Smooth muscle cell (in vitro differentiated cells): ENCODE data around the gene FTO. TPM values are rescaled to one million over a fixed set of nuclear protein-coding genes. Genes with fewer than 3 reads are reported as not detected.

Experiments
- DNase-seq: peaks from one replicate; lab custom pipeline; 2025; ENCODE audit not compliant: unreplicated experiment; lab: John Stamatoyannopoulos, UW
- H2AFZ ChIP-seq: fragments of 200-600 bp; sonication (generic); 2 replicates; pipeline ENCODE4 v1.6.0; 2016; ENCODE audit warnings: antibody characterized with exemption, low read depth, mild to moderate bottlenecking
- H3F3A ChIP-seq: fragments of 200-600 bp; sonication (generic); 2 replicates; pipeline ENCODE4 v1.6.0; 2017; ENCODE audit warnings: antibody characterized with exemption, low read depth
- H3K27ac ChIP-seq: fragments of 200-600 bp; sonication (generic); 2 replicates; pipeline ENCODE4 v1.5.1; 2016; ENCODE audit warnings: low read depth, mild to moderate bottlenecking
- H3K27me3 ChIP-seq: fragments of 200-600 bp; sonication (generic); 2 replicates; pipeline ENCODE4 v1.6.1; 2016; ENCODE audit warnings: low read depth, mild to moderate bottlenecking
- H3K36me3 ChIP-seq: fragments of 200-600 bp; sonication (generic); 2 replicates; pipeline ENCODE4 v1.5.1; 2016; ENCODE audit warnings: low read depth
- H3K4me1 ChIP-seq: fragments of 200-600 bp; sonication (generic); 2 replicates; pipeline ENCODE4 v1.5.1; 2016; ENCODE audit warnings: low read depth
- H3K4me2 ChIP-seq: fragments of 200-600 bp; sonication (generic); 2 replicates; pipeline ENCODE4 v1.6.0; 2016; ENCODE audit warnings: mild to moderate bottlenecking
- H3K4me3 ChIP-seq: fragments of 200-600 bp; sonication (generic); 2 replicates; pipeline ENCODE4 v1.5.1; 2016; ENCODE audit warnings: mild to moderate bottlenecking
- H3K79me2 ChIP-seq: fragments of 200-600 bp; sonication (generic); 2 replicates; pipeline ENCODE4 v1.6.0; 2016; ENCODE audit warnings: low read depth, mild to moderate bottlenecking
- H3K9ac ChIP-seq: fragments of 200-600 bp; sonication (generic); 2 replicates; pipeline ENCODE4 v1.6.0; 2016; ENCODE audit warnings: low read depth
- H3K9me3 ChIP-seq: fragments of 200-600 bp; sonication (generic); replicated peaks from 2 replicates; pipeline ENCODE4 v1.5.1; 2016; ENCODE audit warnings: low read depth
- H4K20me1 ChIP-seq: fragments of 200-600 bp; sonication (generic); 2 replicates; pipeline ENCODE4 v1.6.0; 2016; ENCODE audit warnings: low read depth
- CTCF ChIP-seq: fragments of 200-600 bp; sonication (generic); IDR thresholded peaks from 2 replicates; pipeline ENCODE4 v1.5.1; 2017; ENCODE audit warnings: borderline replicate concordance, mild to moderate bottlenecking, antibody characterized with exemption; ENCODE audit not compliant: insufficient read depth, poor library complexity, severe bottlenecking
- WGBS: methylation state at CpG from one replicate; pipeline ENCODE4 v1.1.7; 2016; ENCODE audit warnings: low lambda C conversion rate; 5-methylcytosine and 5-hydroxymethylcytosine counted together
- polyA plus RNA-seq: library from polyadenylated mRNA; unstranded; fragments of >200 nt; fragmentation: Nextera tagmentation; extraction: Ambion mirVana; gene quantifications from 2 replicates; pipeline ENCODE4 v1.2.1, GENCODE V29; 2016
- total RNA-seq: library from RNA; depleted of rRNA; stranded (reverse); fragments of >200 nt; gene quantifications from 2 replicates; pipeline ENCODE4 v1.2.3, GENCODE V29; 2014

The FTO gene
- total and polyA plus RNA-seq, 2 experiments from 2014 or later = 81.1 to 89.9 TPM

- peaks cover 10% of the 10 kb centered on the region for H3K36me3 ChIP-seq
- no peaks in the 10 kb centered on the region for H3K9me3 ChIP-seq
- H4K20me1 ChIP-seq = no peaks in the 10 kb centered on the region
- H3K4me1 ChIP-seq = peaks cover 8% of the 10 kb centered on the region
- H3K79me2 ChIP-seq = no peaks in the 10 kb centered on the region
- no peak overlapping the region for H3K4me3 ChIP-seq
- no peak overlapping the region for H3K4me2 ChIP-seq
- no peak overlapping the region for H2AFZ ChIP-seq
- WGBS = 95% methylated on average over 1 of the region's 1 CpG
- H3K27ac ChIP-seq = peak overlapping the region; percentile 93
- no peak for DNase-seq
- H3F3A ChIP-seq = no peaks in the 10 kb centered on the region
- no peak overlapping the region for H3K9ac ChIP-seq
- TF ChIP-seq CTCF = no peak
- H3K27me3 ChIP-seq = no peaks in the 10 kb centered on the region
Observed at GRCh38 chr16:53866520-53866919, 162.6 kb downstream of the FTO start.

- 89% methylated on average over 1 of the region's 1 CpG for WGBS
- Histone ChIP-seq H3K4me1 (no peaks in the 10 kb centered on the region), H3K27ac (no peak overlapping the region), H4K20me1 (no peaks in the 10 kb centered on the region), H3K36me3 (peaks cover 10% of the 10 kb centered on the region), H3K4me2 (no peak overlapping the region), H3F3A (no peaks in the 10 kb centered on the region), H3K4me3 (no peak overlapping the region), H3K79me2 (no peaks in the 10 kb centered on the region), H3K27me3 (no peaks in the 10 kb centered on the region), H3K9ac (no peak overlapping the region), H2AFZ (no peak overlapping the region), H3K9me3 (no peaks in the 10 kb centered on the region)
- DNase-seq = no peak
- no peak for TF ChIP-seq CTCF
Observed at GRCh38 chr16:53870831-53871230, 166.9 kb downstream of the FTO start.

GRCh38 chr16:53872248-53873221 is 168.6 kb downstream of the FTO start:
- H3K9ac ChIP-seq = peak overlapping the region; percentile 41
- no peaks in the 10 kb centered on the region for H4K20me1 ChIP-seq
- peak overlapping the region; percentile 83 for H3K27ac ChIP-seq
- WGBS = 95% methylated on average over 1 of the region's 1 CpG
- H3K4me3 ChIP-seq = no peak overlapping the region
- H3K9me3 ChIP-seq = no peaks in the 10 kb centered on the region
- no peaks in the 10 kb centered on the region for H3F3A ChIP-seq
- TF ChIP-seq CTCF = no peak
- peak overlapping the region; percentile 35 for H3K4me2 ChIP-seq
- H3K27me3 ChIP-seq = no peaks in the 10 kb centered on the region
- H3K79me2 ChIP-seq = no peaks in the 10 kb centered on the region
- H3K36me3 ChIP-seq = peaks cover 10% of the 10 kb centered on the region
- no peak overlapping the region for H2AFZ ChIP-seq
- no peaks in the 10 kb centered on the region for H3K4me1 ChIP-seq
- DNase-seq = no peak
